ENCODE measurements around the gene MMS19.

MMS19 gene

DNA sequence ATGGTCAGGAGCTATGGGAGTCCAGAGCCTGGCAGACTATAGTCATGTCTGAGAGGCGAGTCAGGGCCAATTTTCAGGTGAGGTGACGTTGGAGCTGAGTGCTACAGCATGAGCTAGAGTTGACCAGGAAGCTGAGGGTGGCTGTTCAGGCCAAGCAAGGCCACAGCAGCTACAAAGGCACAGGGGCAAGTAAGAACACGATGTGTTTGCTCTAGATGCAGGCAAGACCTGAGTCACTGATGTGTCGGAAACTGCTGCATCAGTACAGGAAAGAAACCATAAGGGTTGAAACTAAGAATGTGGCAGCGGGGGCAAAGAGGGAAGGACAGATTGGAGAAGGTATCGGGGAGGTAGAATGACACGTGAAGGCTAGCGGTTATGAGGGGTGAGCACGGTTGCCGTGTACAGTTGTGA, 85.3 kb downstream of the MMS19 start:
- no peak for DNase-seq

DNA sequence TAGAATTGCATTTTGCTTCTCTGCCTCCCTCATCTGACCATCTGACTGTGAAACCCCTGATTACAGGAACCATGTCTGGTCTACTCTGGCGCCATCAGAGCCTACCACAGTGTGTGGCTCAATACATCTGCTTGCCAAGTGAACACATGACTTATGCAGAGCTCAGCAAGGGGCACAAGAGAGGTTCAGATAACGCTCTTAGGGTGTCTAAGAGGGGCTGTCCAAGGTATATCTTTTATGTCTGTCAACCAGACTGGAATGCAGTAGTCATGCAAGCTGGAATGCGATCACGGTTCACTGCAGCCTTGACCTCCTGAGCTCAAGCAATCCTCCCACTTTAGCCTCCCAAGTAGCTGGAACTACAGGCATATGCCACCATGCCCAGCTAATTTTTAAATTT, 86.8 kb downstream of the MMS19 start:
- DNase-seq, result no peak

DNA sequence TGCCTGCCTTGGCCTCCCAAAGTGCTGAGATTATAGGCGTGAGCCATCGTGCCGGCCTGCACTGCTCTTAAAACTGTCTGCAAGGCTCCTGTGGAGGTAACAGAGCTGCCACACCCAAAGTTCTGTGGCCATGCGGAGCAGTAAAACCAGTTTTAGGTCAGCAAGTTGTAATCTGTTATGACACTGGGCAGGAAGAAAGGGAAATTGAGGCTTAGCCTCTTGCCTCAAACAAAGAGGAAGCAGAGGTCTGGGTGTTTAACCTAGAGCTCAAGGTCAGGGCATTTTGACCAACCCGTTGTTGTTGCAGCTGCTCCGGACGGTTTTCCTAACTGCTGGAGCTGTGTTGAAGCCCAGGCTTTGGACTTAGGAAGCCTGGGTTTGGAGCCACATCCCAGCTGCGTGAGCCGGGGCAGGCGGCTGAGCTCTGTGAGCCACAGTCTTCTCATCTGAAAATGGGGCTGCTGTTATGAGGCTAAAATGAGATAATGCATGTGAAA, 89.7 kb downstream of the MMS19 start:
- no peak for DNase-seq

Measured in NCI-H1105 (cell line).